ENCODE measurements around the gene ENOSF1.

Gene ENOSF1

DNA sequence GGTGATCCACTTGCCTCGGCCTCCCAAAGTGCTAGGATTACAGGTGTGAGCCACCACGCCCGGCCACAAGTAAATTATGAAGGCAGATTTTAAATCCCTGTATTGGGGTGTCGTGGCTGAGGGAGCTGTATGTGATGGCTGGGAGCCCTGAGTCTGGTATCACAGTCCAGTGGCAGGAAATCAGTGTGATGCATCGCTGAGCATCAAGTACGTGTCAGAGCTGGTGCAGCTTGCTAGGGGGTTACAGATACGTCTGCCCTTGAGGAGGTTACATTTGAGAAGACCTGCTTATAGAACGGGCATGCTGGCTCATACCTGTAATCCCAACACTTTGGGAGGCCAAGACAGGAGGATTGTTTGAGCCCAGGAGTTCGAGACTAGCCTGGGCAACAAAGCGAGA is 4.3 kb downstream of the ENOSF1 start:
- H3K9me3 ChIP-seq (ENCODE audit: control insufficient read depth, low read length) = no peaks in the 10 kb centered on the region
- no peak for DNase-seq
- no peak overlapping the region for H3K4me3 ChIP-seq (ENCODE audit: insufficient read depth, low read depth, low read length, poor library complexity, severe bottlenecking)
- H3K36me3 ChIP-seq (ENCODE audit: control insufficient read depth, insufficient read depth, low read length) = peaks cover 16% of the 10 kb centered on the region
- no peaks in the 10 kb centered on the region for H3K27me3 ChIP-seq (replicated peaks; ENCODE audit: control insufficient read depth, insufficient read depth, low read length, poor library complexity, severe bottlenecking)
- H3K27ac ChIP-seq (ENCODE audit: insufficient read depth, low read length, poor library complexity, severe bottlenecking) = no peak overlapping the region
- H3K4me1 ChIP-seq (ENCODE audit: control insufficient read depth, insufficient read depth, low read length, poor library complexity, severe bottlenecking) = peaks cover 5% of the 10 kb centered on the region

DNA sequence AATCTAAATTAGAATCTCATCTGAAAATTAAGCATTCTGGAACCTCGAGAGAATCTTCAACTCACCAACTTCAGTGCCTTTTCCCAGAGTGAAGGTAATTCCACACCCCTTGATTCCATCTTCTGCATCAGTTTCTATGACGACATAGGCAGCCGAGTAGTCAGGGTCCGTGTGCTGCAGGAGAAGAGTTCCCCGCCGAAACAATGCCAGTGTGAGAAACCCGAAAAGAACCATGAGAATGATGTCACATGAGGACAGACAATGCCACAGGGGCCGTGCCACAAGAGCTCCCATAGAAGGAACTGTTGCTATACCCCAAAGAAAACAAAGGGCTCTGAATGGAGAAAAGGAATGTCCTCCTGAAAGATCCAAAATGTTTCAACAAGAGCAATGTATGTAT is 6.0 kb downstream of the ENOSF1 start:
- Histone ChIP-seq H3K9me3 (ENCODE audit: control insufficient read depth, low read length) (no peaks in the 10 kb centered on the region), H3K27ac (ENCODE audit: insufficient read depth, low read length, poor library complexity, severe bottlenecking) (no peak overlapping the region), H3K36me3 (ENCODE audit: control insufficient read depth, insufficient read depth, low read length) (peaks cover 16% of the 10 kb centered on the region), H3K4me1 (ENCODE audit: control insufficient read depth, insufficient read depth, low read length, poor library complexity, severe bottlenecking) (peaks cover 3% of the 10 kb centered on the region), H3K27me3 (replicated peaks; ENCODE audit: control insufficient read depth, insufficient read depth, low read length, poor library complexity, severe bottlenecking) (no peaks in the 10 kb centered on the region), H3K4me3 (ENCODE audit: insufficient read depth, low read depth, low read length, poor library complexity, severe bottlenecking) (no peak overlapping the region)
- no peak for DNase-seq

DNA sequence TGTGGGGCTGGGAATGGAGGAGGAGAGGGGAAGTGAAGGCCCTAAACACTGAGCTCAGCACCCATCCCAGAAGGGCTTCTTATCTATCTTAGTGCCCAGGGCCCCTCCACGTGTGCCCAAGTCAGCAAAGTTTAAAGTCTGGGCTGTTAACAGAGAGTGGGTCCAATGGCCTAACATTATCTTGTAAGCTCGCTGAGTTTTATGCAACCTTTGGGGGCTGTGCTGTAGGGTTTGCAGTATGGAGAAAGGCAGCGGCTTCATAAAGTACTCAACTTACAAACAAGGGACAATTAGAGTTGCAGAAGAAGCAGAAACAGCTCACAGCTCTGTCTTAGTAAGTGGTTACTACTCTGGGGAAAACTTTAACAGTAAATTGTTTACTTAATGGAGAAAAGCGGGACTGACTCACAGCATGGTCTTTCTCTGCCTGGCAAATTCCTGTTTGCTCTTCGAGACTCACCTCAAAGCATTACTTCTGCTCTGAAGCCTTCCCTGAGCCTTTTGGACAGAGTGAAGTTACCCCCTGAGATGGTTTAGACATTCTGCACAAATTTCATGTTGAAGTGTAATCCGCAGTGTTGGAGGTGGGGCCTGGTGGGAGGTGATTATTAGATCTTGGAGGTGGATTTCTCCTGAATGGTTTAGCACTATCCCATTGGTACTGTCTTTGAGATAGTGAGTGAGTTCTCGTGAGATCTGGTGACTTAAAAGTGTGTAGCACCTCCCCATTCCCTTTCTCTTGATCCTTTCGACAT is 9.0 kb downstream of the ENOSF1 start:
- peaks cover 10% of the 10 kb centered on the region for H3K36me3 ChIP-seq (ENCODE audit: control insufficient read depth, insufficient read depth, low read length)
- no peaks in the 10 kb centered on the region for H3K4me1 ChIP-seq (ENCODE audit: control insufficient read depth, insufficient read depth, low read length, poor library complexity, severe bottlenecking)
- no peaks in the 10 kb centered on the region for H3K27me3 ChIP-seq (replicated peaks; ENCODE audit: control insufficient read depth, insufficient read depth, low read length, poor library complexity, severe bottlenecking)
- DNase-seq = no peak
- no peak overlapping the region for H3K27ac ChIP-seq (ENCODE audit: insufficient read depth, low read length, poor library complexity, severe bottlenecking)
- no peak overlapping the region for H3K4me3 ChIP-seq (ENCODE audit: insufficient read depth, low read depth, low read length, poor library complexity, severe bottlenecking)
- H3K9me3 ChIP-seq (ENCODE audit: control insufficient read depth, low read length) = no peaks in the 10 kb centered on the region

DNA sequence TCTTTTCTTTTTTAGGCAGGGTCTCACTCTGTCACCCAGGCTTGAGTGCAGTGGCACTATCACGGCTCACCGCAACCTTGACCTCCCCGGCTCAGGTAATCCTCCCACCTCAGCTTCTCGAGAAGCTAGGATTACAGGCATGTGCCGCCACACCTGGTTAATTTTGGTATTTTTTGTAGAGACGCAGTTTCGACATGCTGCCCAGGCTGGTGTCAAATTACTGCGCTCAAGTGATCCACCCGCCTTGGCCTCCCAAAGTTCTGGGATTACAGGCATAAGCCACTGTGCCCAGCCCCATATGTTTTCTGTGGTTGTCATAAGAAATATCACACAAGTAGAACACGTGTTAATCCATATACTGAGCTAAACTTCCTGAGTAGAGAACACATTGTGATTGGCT is 14.6 kb downstream of the ENOSF1 start:
- Histone ChIP-seq H3K27me3 (replicated peaks; ENCODE audit: control insufficient read depth, insufficient read depth, low read length, poor library complexity, severe bottlenecking) (no peaks in the 10 kb centered on the region), H3K36me3 (ENCODE audit: control insufficient read depth, insufficient read depth, low read length) (peaks cover 13% of the 10 kb centered on the region), H3K4me1 (ENCODE audit: control insufficient read depth, insufficient read depth, low read length, poor library complexity, severe bottlenecking) (no peaks in the 10 kb centered on the region), H3K27ac (ENCODE audit: insufficient read depth, low read length, poor library complexity, severe bottlenecking) (no peak overlapping the region), H3K4me3 (ENCODE audit: insufficient read depth, low read depth, low read length, poor library complexity, severe bottlenecking) (no peak overlapping the region), H3K9me3 (ENCODE audit: control insufficient read depth, low read length) (no peaks in the 10 kb centered on the region)
- no peak for DNase-seq

DNA sequence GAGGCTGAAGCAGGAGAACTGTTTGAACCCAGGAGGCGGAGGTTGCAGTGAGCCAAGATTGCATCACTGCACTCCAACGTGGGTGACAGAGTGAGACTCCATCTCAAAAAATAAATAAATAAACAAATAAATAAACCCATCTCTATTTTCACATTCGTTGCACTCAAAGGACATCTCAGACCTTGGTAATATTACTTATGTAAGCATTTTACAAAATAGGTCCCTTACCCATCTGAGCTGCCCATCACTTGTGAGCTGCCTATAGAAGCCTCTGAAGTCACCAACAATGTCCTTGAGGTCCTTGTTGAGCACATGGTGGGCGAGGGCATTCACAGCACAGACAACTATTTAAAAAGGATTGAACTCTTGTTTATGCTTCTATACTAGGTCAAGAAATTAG is 15.4 kb downstream of the ENOSF1 start:
- H3K4me1 ChIP-seq (ENCODE audit: control insufficient read depth, insufficient read depth, low read length, poor library complexity, severe bottlenecking) = no peaks in the 10 kb centered on the region
- no peaks in the 10 kb centered on the region for H3K27me3 ChIP-seq (replicated peaks; ENCODE audit: control insufficient read depth, insufficient read depth, low read length, poor library complexity, severe bottlenecking)
- no peak overlapping the region for H3K27ac ChIP-seq (ENCODE audit: insufficient read depth, low read length, poor library complexity, severe bottlenecking)
- H3K36me3 ChIP-seq (ENCODE audit: control insufficient read depth, insufficient read depth, low read length) = peaks cover 13% of the 10 kb centered on the region
- H3K9me3 ChIP-seq (ENCODE audit: control insufficient read depth, low read length) = no peaks in the 10 kb centered on the region
- H3K4me3 ChIP-seq (ENCODE audit: insufficient read depth, low read depth, low read length, poor library complexity, severe bottlenecking) = no peak overlapping the region
- no peak for DNase-seq

DNA sequence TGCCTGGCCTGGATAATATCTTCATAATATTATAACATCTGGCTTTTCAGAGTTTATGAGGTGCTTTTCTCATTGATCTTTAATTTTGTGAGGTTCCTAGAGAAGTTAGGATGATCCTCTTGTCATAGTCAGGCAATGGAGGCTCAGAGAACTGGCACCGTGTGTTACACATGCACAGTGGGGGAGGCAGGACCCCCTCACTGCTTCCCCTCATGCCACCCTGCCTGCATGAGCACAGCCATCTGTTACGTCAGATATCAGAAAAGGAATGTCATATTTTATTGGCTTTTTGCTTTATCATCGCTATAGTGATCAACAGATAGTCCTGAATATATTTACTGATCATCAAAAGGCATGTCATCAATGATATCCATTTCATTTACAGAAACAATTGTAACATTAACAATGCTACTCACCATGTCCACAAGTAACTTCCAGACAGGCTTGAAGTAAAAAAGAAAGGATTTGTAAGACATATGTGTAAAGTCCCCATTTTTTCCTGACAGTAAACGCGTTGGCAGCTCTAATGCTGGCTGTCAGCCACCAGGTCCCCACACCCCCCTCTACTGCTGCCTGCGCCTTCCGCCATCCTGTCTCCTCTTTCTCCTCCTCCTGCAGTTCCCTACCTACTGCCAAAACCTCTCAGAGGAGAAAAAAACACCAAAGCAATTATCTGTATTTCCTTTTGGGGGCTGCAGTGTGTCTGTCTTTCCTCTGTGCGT is 18.8 kb downstream of the ENOSF1 start:
- Histone ChIP-seq H3K27me3 (replicated peaks; ENCODE audit: control insufficient read depth, insufficient read depth, low read length, poor library complexity, severe bottlenecking) (no peaks in the 10 kb centered on the region), H3K4me3 (ENCODE audit: insufficient read depth, low read depth, low read length, poor library complexity, severe bottlenecking) (no peak overlapping the region), H3K9me3 (ENCODE audit: control insufficient read depth, low read length) (no peaks in the 10 kb centered on the region), H3K4me1 (ENCODE audit: control insufficient read depth, insufficient read depth, low read length, poor library complexity, severe bottlenecking) (no peaks in the 10 kb centered on the region), H3K36me3 (ENCODE audit: control insufficient read depth, insufficient read depth, low read length) (peaks cover 13% of the 10 kb centered on the region), H3K27ac (ENCODE audit: insufficient read depth, low read length, poor library complexity, severe bottlenecking) (no peak overlapping the region)
- DNase-seq = no peak

DNA sequence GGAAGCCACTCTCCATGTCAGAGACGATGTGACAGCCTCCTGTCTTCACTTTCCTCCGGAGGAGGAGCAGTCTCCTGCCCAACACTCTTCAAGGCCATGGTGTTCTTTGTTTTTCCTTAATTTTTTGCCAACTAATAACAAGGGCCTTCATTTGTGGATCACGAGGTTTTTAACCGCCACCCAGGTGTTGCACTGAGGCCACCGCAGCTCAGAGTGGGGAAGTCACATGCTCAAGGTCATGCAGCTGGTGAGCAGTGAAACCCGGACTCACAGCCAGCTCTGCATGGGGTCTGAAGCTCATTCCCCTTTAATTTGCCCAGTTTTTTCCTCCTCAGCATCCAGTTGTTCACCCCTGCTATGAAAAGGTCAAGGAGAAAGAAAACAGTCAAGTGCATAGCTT is 19.6 kb downstream of the ENOSF1 start:
- Histone ChIP-seq H3K9me3 (ENCODE audit: control insufficient read depth, low read length) (no peaks in the 10 kb centered on the region), H3K27ac (ENCODE audit: insufficient read depth, low read length, poor library complexity, severe bottlenecking) (no peak overlapping the region), H3K27me3 (replicated peaks; ENCODE audit: control insufficient read depth, insufficient read depth, low read length, poor library complexity, severe bottlenecking) (no peaks in the 10 kb centered on the region), H3K36me3 (ENCODE audit: control insufficient read depth, insufficient read depth, low read length) (peaks cover 13% of the 10 kb centered on the region), H3K4me1 (ENCODE audit: control insufficient read depth, insufficient read depth, low read length, poor library complexity, severe bottlenecking) (no peaks in the 10 kb centered on the region), H3K4me3 (ENCODE audit: insufficient read depth, low read depth, low read length, poor library complexity, severe bottlenecking) (no peak overlapping the region)
- DNase-seq = no peak

DNA sequence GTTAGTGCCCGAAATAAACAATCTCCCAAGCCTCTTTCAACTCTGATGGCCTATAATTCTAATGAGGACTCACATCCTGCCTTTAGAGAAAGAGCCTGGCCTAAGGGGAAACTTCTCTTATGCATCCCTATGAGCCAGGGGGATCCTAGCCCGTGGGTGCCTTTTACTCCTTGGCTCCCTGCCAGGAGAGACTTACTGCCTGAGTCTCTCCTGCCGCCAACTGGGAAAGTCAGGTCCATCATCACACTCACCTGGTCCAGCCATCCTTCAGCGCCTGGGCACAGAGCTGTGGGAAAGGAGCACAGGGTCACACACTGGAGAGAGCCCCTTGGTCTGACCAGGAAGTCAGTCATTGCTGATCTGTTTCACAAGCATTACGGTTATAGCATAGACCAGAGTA is 24.1 kb downstream of the ENOSF1 start:
- no peak for DNase-seq
- H3K27me3 ChIP-seq (replicated peaks; ENCODE audit: control insufficient read depth, insufficient read depth, low read length, poor library complexity, severe bottlenecking) = no peaks in the 10 kb centered on the region
- H3K27ac ChIP-seq (ENCODE audit: insufficient read depth, low read length, poor library complexity, severe bottlenecking) = no peak overlapping the region
- H3K4me1 ChIP-seq (ENCODE audit: control insufficient read depth, insufficient read depth, low read length, poor library complexity, severe bottlenecking) = no peaks in the 10 kb centered on the region
- H3K9me3 ChIP-seq (ENCODE audit: control insufficient read depth, low read length) = no peaks in the 10 kb centered on the region
- no peak overlapping the region for H3K4me3 ChIP-seq (ENCODE audit: insufficient read depth, low read depth, low read length, poor library complexity, severe bottlenecking)
- H3K36me3 ChIP-seq (ENCODE audit: control insufficient read depth, insufficient read depth, low read length) = peaks cover 3% of the 10 kb centered on the region

DNA sequence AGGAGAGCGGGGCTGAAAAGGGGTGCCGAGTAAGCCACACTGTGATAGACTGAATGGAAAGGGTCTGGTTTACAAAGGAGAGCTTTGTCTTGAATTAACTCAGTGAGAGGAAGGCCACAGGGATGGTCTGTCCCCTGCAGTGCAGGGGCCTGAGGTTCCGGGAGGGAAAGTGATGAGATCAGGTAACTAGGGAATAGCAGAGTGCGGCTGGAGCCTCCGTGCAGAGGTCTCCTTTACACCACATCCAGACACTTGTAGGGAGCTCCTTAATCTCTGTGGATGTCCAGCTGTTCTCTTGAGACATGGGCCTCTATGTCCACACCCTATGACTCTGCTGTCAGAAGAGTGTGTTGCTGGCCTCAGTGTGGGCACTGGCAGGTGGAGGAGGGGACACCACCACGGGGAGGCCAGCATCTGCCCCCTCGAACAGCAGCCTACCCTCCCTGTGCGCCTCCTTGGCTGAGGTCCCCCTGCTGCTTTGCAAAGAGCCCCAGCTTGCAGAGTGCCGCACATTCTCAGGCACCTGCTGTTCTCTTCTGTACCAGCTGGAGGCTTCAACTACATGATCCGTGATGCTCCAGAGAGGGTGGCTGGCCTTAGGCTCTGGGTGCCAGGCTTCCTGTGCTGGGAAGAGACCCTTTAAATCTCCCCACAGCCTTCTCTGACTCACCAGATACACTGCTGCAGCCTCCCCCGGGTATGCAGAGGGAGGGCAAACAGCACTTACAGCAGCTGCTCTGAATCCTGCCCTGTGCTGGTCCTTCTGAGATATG is 25.9 kb downstream of the ENOSF1 start:
- Histone ChIP-seq H3K27ac (ENCODE audit: insufficient read depth, low read length, poor library complexity, severe bottlenecking) (no peak overlapping the region), H3K4me1 (ENCODE audit: control insufficient read depth, insufficient read depth, low read length, poor library complexity, severe bottlenecking) (peaks cover 9% of the 10 kb centered on the region), H3K27me3 (replicated peaks; ENCODE audit: control insufficient read depth, insufficient read depth, low read length, poor library complexity, severe bottlenecking) (no peaks in the 10 kb centered on the region), H3K36me3 (ENCODE audit: control insufficient read depth, insufficient read depth, low read length) (no peaks in the 10 kb centered on the region), H3K4me3 (ENCODE audit: insufficient read depth, low read depth, low read length, poor library complexity, severe bottlenecking) (no peak overlapping the region), H3K9me3 (ENCODE audit: control insufficient read depth, low read length) (no peaks in the 10 kb centered on the region)
- no peak for DNase-seq

DNA sequence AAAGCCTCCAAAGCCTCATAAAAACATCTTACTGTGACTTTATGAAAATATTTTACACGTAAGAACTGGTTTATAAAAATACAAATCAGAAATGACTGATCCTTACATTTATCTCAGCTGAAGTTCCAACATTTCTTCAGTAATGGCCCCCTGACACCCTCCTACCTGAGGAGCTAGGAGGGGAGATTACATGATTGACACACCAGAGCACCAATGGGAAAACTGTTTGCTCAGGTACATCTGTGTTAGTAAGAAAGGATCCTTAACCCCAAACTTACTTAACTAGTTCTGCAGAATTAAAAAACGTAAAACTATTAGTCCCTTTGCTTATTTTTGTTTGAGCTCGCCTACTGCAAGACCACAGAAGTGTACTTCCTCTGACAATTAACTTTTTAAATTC is 27.0 kb downstream of the ENOSF1 start:
- H3K27me3 ChIP-seq (replicated peaks; ENCODE audit: control insufficient read depth, insufficient read depth, low read length, poor library complexity, severe bottlenecking) = no peaks in the 10 kb centered on the region
- no peak for DNase-seq
- no peaks in the 10 kb centered on the region for H3K36me3 ChIP-seq (ENCODE audit: control insufficient read depth, insufficient read depth, low read length)
- H3K9me3 ChIP-seq (ENCODE audit: control insufficient read depth, low read length) = no peaks in the 10 kb centered on the region
- peaks cover 9% of the 10 kb centered on the region for H3K4me1 ChIP-seq (ENCODE audit: control insufficient read depth, insufficient read depth, low read length, poor library complexity, severe bottlenecking)
- H3K4me3 ChIP-seq (ENCODE audit: insufficient read depth, low read depth, low read length, poor library complexity, severe bottlenecking) = no peak overlapping the region
- H3K27ac ChIP-seq (ENCODE audit: insufficient read depth, low read length, poor library complexity, severe bottlenecking) = no peak overlapping the region

All from effector memory CD4-positive, alpha-beta T cell (primary cell).